SK-N-SH (cell line): Measurements from ENCODE around the gene LRCH3.

ENCODE experiments used
- CTCF ChIP-seq: fragments of 200-600 bp; sonication (generic); IDR thresholded peaks from 2 replicates; pipeline ENCODE4 v1.6.1; 2017; ENCODE audit warnings: antibody characterized with exemption, mild to moderate bottlenecking, moderate library complexity
- EP300 ChIP-seq, 2 experiments: IDR thresholded peaks; 2 replicates each; pipeline versions ENCODE4 v1.4.0 to v1.6.1; 2012; ENCODE audit warnings: borderline replicate concordance in 1 of 2, low read depth in 1 of 2, low read length in 1 of 2
- EZH2phosphoT487 ChIP-seq: fragments of 200-600 bp; sonication (generic); IDR thresholded peaks from 2 replicates; pipeline ENCODE4 v1.6.1; 2017; ENCODE audit warnings: low read depth, mixed run types, mild to moderate bottlenecking, antibody characterized with exemption, moderate library complexity, borderline replicate concordance
- FOXJ3 ChIP-seq: sonication (generic); formaldehyde crosslinking; IDR thresholded peaks from 2 replicates; pipeline ENCODE4 v1.5.1; 2020; ENCODE audit warnings: mild to moderate bottlenecking, missing genetic modification reagents
- JUND ChIP-seq: IDR thresholded peaks from 2 replicates; pipeline ENCODE4 v1.4.0; 2012
- MXI1 ChIP-seq: IDR thresholded peaks from 2 replicates; pipeline ENCODE4 v1.6.1; 2012; ENCODE audit warnings: mild to moderate bottlenecking, low read depth, low read length, improper control_type of control experiment
- POLR2AphosphoS5 ChIP-seq: IDR thresholded peaks from 2 replicates; pipeline ENCODE4 v1.6.1; 2012; ENCODE audit warnings: low read depth, low read length
- TF ChIP-seq, protein P1 (sequence below): IDR thresholded peaks from 2 replicates; pipeline ENCODE4 v1.4.0; 2012; ENCODE audit warnings: low read depth
- TF ChIP-seq, protein P2 (sequence below): IDR thresholded peaks from 2 replicates; pipeline ENCODE4; 2012

DNA sequence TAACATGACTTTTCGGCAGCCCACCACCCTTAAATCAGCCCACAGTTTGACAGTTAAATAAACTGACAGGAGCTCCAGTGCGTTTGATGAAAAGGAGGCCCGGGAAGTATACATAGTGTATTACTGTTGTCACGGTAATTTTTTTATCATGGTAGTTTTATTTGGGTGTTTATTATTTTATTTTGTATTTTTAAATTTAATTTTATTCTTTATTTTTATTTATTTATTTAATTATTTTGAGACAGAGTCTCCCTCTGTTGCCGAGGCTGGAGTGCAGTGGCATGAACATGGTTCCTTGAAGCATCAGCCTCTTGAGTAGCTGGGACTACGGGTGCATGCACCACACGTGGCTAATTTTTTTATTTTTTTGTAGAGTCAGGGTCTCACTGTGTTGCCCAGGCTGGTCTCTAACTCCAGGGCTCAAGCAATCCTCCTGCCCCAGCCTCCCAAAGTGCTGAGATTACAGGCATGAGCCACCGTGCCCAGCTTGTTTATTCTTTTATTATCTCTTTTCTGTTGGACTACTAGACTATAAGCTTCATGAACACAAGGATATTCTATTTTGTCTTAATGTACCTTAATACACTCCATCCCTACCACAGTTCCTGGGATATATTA lies 65.3 kb downstream of the LRCH3 start:
- no peak for TF ChIP-seq EP300 (IDR thresholded peaks at IDR 0.05; ENCODE audit: borderline replicate concordance in 1 of 2, low read depth in 1 of 2, low read length in 1 of 2)
- no peak for TF ChIP-seq CTCF
- TF ChIP-seq EZH2phosphoT487: no peak
- TF ChIP-seq JUND: no peak
- TF ChIP-seq, protein P1, sequence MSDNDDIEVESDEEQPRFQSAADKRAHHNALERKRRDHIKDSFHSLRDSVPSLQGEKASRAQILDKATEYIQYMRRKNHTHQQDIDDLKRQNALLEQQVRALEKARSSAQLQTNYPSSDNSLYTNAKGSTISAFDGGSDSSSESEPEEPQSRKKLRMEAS: no peak
- TF ChIP-seq, protein P2, sequence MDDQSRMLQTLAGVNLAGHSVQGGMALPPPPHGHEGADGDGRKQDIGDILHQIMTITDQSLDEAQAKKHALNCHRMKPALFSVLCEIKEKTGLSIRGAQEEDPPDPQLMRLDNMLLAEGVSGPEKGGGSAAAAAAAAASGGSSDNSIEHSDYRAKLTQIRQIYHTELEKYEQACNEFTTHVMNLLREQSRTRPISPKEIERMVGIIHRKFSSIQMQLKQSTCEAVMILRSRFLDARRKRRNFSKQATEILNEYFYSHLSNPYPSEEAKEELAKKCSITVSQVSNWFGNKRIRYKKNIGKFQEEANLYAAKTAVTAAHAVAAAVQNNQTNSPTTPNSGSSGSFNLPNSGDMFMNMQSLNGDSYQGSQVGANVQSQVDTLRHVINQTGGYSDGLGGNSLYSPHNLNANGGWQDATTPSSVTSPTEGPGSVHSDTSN: no peak
- TF ChIP-seq POLR2AphosphoS5: no peak
- no peak for TF ChIP-seq MXI1
- no peak for TF ChIP-seq FOXJ3 (CRISPR knock-in tag)
